WTC11 (cell line): ENCODE data around the gene NAA11. TPM values are rescaled to one million over a fixed set of nuclear protein-coding genes. Genes with fewer than 3 reads are reported as not detected.

Source experiments
- ATAC-seq: fragments of 200-7000 bp; cut with Tn5 transposase; 2 replicates; pipeline ENCODE4 v1.10.0; 2021; ENCODE audit warnings: mild to moderate bottlenecking, moderate library complexity
- CTCF ChIA-PET: fragments of 300-600 bp; sonication (Branson Sonifier 250); formaldehyde crosslinking; loops from one replicate; lab custom pipeline; 2021; ENCODE audit warnings: antibody characterized with exemption; lab: Charles Lee
- POLR2A ChIA-PET: fragments of 350-600 bp; sonication (Branson Sonifier 250); formaldehyde crosslinking; loops from one replicate; lab custom pipeline; 2021; ENCODE audit warnings: antibody characterized with exemption; lab: Charles Lee
- DNase-seq: peaks from one replicate; pipeline ENCODE4 v3.0.0; 2021; ENCODE audit warnings: low spot score
- H3K27ac Mint-ChIP-seq: 2 replicates; pipeline ENCODE4 v1.8.0; 2021; ENCODE audit warnings: mixed read lengths
- H3K27me3 Mint-ChIP-seq: 2 replicates; pipeline ENCODE4 v1.8.0; 2021; ENCODE audit warnings: low read depth, mild to moderate bottlenecking, moderate library complexity, mixed read lengths
- H3K36me3 Mint-ChIP-seq: 2 replicates; pipeline ENCODE4 v1.8.0; 2021; ENCODE audit warnings: mixed read lengths
- H3K4me1 Mint-ChIP-seq: 2 replicates; pipeline ENCODE4 v1.8.0; 2022; ENCODE audit warnings: mixed read lengths
- H3K4me3 Mint-ChIP-seq: 2 replicates; pipeline ENCODE4 v1.8.0; 2021; ENCODE audit warnings: mild to moderate bottlenecking, moderate library complexity, mixed read lengths
- H3K9me3 Mint-ChIP-seq: 2 replicates; pipeline ENCODE4 v1.8.0; 2021; ENCODE audit warnings: mixed read lengths
- AFF4 ChIP-seq: sonication (generic); formaldehyde crosslinking; IDR thresholded peaks from 2 replicates; pipeline ENCODE4 v1.8.1; 2023; ENCODE audit warnings: mild to moderate bottlenecking, missing genetic modification reagents, borderline replicate concordance
- ATF2 ChIP-seq: sonication (generic); formaldehyde crosslinking; IDR thresholded peaks from 2 replicates; pipeline ENCODE4 v1.8.1; 2022; ENCODE audit warnings: low read depth, missing genetic modification reagents, borderline replicate concordance
- E2F1 ChIP-seq: sonication (generic); formaldehyde crosslinking; IDR thresholded peaks from 2 replicates; pipeline ENCODE4 v1.8.0; 2022; ENCODE audit warnings: mild to moderate bottlenecking, missing genetic modification reagents
- E2F5 ChIP-seq: sonication (generic); formaldehyde crosslinking; IDR thresholded peaks from 2 replicates; pipeline ENCODE4 v1.8.1; 2022; ENCODE audit warnings: mild to moderate bottlenecking, moderate library complexity, missing genetic modification reagents
- ERG ChIP-seq: fragments of 250-450 bp; sonication (Bioruptor Pico); IDR thresholded peaks from 2 replicates; pipeline ENCODE4 v1.8.0; 2021; ENCODE audit warnings: mild to moderate bottlenecking
- ETV6 ChIP-seq: sonication (generic); formaldehyde crosslinking; IDR thresholded peaks from 2 replicates; pipeline ENCODE4 v1.8.1; 2022; ENCODE audit warnings: mild to moderate bottlenecking, missing genetic modification reagents
- HMGA2 ChIP-seq: fragments of 250-450 bp; sonication (Bioruptor Pico); IDR thresholded peaks from 2 replicates; pipeline ENCODE4 v1.4.0; 2021; ENCODE audit warnings: mild to moderate bottlenecking, moderate library complexity
- KAT7 ChIP-seq: sonication (generic); formaldehyde crosslinking; IDR thresholded peaks from 2 replicates; pipeline ENCODE4 v1.8.1; 2023; ENCODE audit warnings: missing genetic modification reagents, mild to moderate bottlenecking, borderline replicate concordance
- MYBL2 ChIP-seq: sonication (generic); formaldehyde crosslinking; IDR thresholded peaks from 2 replicates; pipeline ENCODE4 v1.8.1; 2023; ENCODE audit warnings: mild to moderate bottlenecking, moderate library complexity, missing genetic modification reagents
- RORB ChIP-seq: fragments of 250-450 bp; sonication (Bioruptor Pico); IDR thresholded peaks from 2 replicates; pipeline ENCODE4 v1.9.0; 2021; ENCODE audit warnings: mild to moderate bottlenecking
- SMAD4 ChIP-seq: sonication (generic); formaldehyde crosslinking; IDR thresholded peaks from 2 replicates; pipeline ENCODE4 v1.8.0; 2022; ENCODE audit warnings: mild to moderate bottlenecking, missing genetic modification reagents
- TCF7 ChIP-seq: sonication (generic); formaldehyde crosslinking; IDR thresholded peaks from 2 replicates; pipeline ENCODE4 v1.8.0; 2022; ENCODE audit warnings: mild to moderate bottlenecking, low read depth, missing genetic modification reagents, moderate library complexity
- USF2 ChIP-seq: sonication (generic); formaldehyde crosslinking; IDR thresholded peaks from 2 replicates; pipeline ENCODE4 v1.8.1; 2023; ENCODE audit warnings: mild to moderate bottlenecking, missing genetic modification reagents, moderate library complexity
- ZBTB21 ChIP-seq: sonication (generic); formaldehyde crosslinking; IDR thresholded peaks from 2 replicates; pipeline ENCODE4 v1.8.1; 2023; ENCODE audit warnings: mild to moderate bottlenecking, missing genetic modification reagents, borderline replicate concordance
- ZMAT4 ChIP-seq: fragments of 250-450 bp; sonication (Bioruptor Pico); IDR thresholded peaks from 2 replicates; pipeline ENCODE4 v1.9.0; 2021; ENCODE audit warnings: mild to moderate bottlenecking
- ZNF138 ChIP-seq: sonication (generic); formaldehyde crosslinking; conservative IDR thresholded peaks from 2 replicates; pipeline ENCODE4 v1.8.1; 2022; ENCODE audit warnings: mild to moderate bottlenecking, moderate library complexity, missing genetic modification reagents
- ZNF219 ChIP-seq: sonication (generic); formaldehyde crosslinking; IDR thresholded peaks from 2 replicates; pipeline ENCODE4 v1.8.0; 2023; ENCODE audit warnings: missing genetic modification reagents, mild to moderate bottlenecking, borderline replicate concordance
- ZNF317 ChIP-seq: sonication (generic); formaldehyde crosslinking; IDR thresholded peaks from 2 replicates; pipeline ENCODE4 v1.8.1; 2023; ENCODE audit warnings: low read depth, mild to moderate bottlenecking, moderate library complexity, missing genetic modification reagents, borderline replicate concordance
- ZNF512 ChIP-seq: sonication (generic); formaldehyde crosslinking; IDR thresholded peaks from 2 replicates; pipeline ENCODE4 v1.8.1; 2022; ENCODE audit warnings: missing genetic modification reagents, borderline replicate concordance
- total RNA-seq: library from RNA; stranded (reverse); gene quantifications from 3 replicates; pipeline ENCODE4 v1.2.3, GENCODE V29; 2021

NAA11 gene
- total RNA-seq, 1 experiment from 2014 or later, result not detected

GRCh38 chr4:79308137-79308536 lies 17.7 kb downstream of the NAA11 start (continued):
- TF ChIP-seq ZNF512 (CRISPR knock-in tag) (no peak), ZNF317 (CRISPR knock-in tag) (no peak), ATF2 (CRISPR knock-in tag) (no peak), RORB (CRISPR knock-in tag) (no peak), E2F5 (CRISPR knock-in tag) (no peak), USF2 (CRISPR knock-in tag) (no peak), AFF4 (CRISPR knock-in tag) (no peak)

GRCh38 chr4:79306795-79307194 lies 19.1 kb downstream of the NAA11 start:
- H3K9me3 Mint-ChIP-seq, result no peaks in the 10 kb centered on the region
- no peaks in the 10 kb centered on the region for H3K4me1 Mint-ChIP-seq
- CTCF ChIA-PET, result no interaction called here
- ATAC-seq, result no peak
- H3K27ac Mint-ChIP-seq, result no peak overlapping the region
- H3K4me3 Mint-ChIP-seq, result no peak overlapping the region
- no peaks in the 10 kb centered on the region for H3K36me3 Mint-ChIP-seq
- H3K27me3 Mint-ChIP-seq, result no peaks in the 10 kb centered on the region
- no peak for DNase-seq
- POLR2A ChIA-PET, result no interaction called here
- TF ChIP-seq ZNF138 (no peak), ZBTB21 (CRISPR knock-in tag) (no peak), ZNF219 (CRISPR knock-in tag) (no peak), ETV6 (no peak), ERG (CRISPR knock-in tag) (no peak), ZNF512 (CRISPR knock-in tag) (no peak), USF2 (CRISPR knock-in tag) (no peak), TCF7 (no peak), E2F1 (CRISPR knock-in tag) (no peak), SMAD4 (CRISPR knock-in tag) (no peak), ATF2 (CRISPR knock-in tag) (no peak), ZMAT4 (CRISPR knock-in tag) (no peak), KAT7 (CRISPR knock-in tag) (no peak), MYBL2 (CRISPR knock-in tag) (no peak), HMGA2 (CRISPR knock-in tag) (no peak)
